Spleen (tissue), 7 donors: ENCODE data around the gene CCNE1.

Experiments used
- POLR2A ChIP-seq, 3 donors: fragments of 450-650 bp; IDR thresholded peaks; one replicate each; pipeline ENCODE4 v1.5.1; 2017; ENCODE audit warnings: antibody characterized with exemption in 3 of 3, mild to moderate bottlenecking in 1 of 3
- POLR2AphosphoS5 ChIP-seq, 3 donors: sonication (generic); formaldehyde crosslinking; IDR thresholded peaks; one replicate each; pipeline ENCODE4 v1.5.1; 2017; ENCODE audit warnings: antibody characterized with exemption in 3 of 3
- TF ChIP-seq, protein P1 (sequence below), 11 experiments: fragments of 200-600 bp in 7 of 11; fragments of 450-650 bp in 4 of 11; sonication (generic) in 4 of 11; IDR thresholded peaks in 8 of 11; conservative IDR thresholded peaks in 3 of 11; 1 replicate in 7 of 11; 2 replicates in 4 of 11; pipeline versions ENCODE4 v1.4.0 to v1.8.0; 2016 to 2021; ENCODE audit warnings: antibody characterized with exemption in 11 of 11, inconsistent platforms in 4 of 11, mild to moderate bottlenecking in 1 of 11
- donor health status: DM: no; HTN: no; CAD: no; lungs with moderate emphysema.
- donor health status: DM: no; HTN: no; CAD: no.
- donor health status: DM: no; HTN: no; CAD: no.

- TF ChIP-seq POLR2A (IDR thresholded peaks at IDR 0.05) (no peak), POLR2AphosphoS5 (IDR thresholded peaks at IDR 0.05) (peak; percentile 36 to 77 (median 70))
- TF ChIP-seq, protein P1, sequence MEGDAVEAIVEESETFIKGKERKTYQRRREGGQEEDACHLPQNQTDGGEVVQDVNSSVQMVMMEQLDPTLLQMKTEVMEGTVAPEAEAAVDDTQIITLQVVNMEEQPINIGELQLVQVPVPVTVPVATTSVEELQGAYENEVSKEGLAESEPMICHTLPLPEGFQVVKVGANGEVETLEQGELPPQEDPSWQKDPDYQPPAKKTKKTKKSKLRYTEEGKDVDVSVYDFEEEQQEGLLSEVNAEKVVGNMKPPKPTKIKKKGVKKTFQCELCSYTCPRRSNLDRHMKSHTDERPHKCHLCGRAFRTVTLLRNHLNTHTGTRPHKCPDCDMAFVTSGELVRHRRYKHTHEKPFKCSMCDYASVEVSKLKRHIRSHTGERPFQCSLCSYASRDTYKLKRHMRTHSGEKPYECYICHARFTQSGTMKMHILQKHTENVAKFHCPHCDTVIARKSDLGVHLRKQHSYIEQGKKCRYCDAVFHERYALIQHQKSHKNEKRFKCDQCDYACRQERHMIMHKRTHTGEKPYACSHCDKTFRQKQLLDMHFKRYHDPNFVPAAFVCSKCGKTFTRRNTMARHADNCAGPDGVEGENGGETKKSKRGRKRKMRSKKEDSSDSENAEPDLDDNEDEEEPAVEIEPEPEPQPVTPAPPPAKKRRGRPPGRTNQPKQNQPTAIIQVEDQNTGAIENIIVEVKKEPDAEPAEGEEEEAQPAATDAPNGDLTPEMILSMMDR (IDR thresholded peaks at IDR 0.05 in 8 of 11, conservative IDR thresholded peaks at IDR 0.05 in 3 of 11): no peak
Observed at GRCh38 chr19:29811125-29812079, at the start of gene CCNE1.
